Stimulated activated CD8-positive, alpha-beta memory T cell treated with anti-CD3 and anti-CD28 coated beads, Interleukin-7, amount 100 ng/mL, for 4 hours (primary cell): ENCODE results near the gene ZC3H18.

Source experiments
- DNase-seq, 2 donors: peaks; one replicate each; pipeline ENCODE4 v3.0.0-alpha.2; 2020; ENCODE audit warnings: low read depth in 2 of 2

ZC3H18 gene

DNA sequence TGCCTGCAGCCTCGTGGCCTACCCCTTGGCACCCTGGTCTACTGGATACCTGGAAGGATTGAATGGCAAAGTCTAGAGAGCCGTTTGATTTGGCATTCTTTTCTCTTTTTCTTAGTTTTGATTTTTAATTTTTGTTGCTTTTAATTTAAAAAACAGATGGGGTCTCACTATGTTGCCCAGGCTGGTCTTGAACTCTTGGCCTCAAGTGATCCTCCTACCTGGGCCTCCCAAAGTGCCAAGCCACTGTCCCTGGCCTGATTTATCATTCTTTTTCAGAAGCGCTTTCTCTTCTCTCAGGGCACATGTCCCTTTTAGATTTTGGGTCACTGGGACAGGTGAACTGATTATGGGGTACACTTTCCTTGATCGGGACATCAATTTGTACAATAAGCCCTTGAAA, 10.8 kb downstream of the ZC3H18 start:
- DNase-seq = no peak

GRCh38 chr16:88582912-88583575, 12.8 kb downstream of the ZC3H18 start:
- no peak for DNase-seq

- DNase-seq = no peak
Measured at GRCh38 chr16:88584676-88585075, 14.5 kb downstream of the ZC3H18 start.

DNA sequence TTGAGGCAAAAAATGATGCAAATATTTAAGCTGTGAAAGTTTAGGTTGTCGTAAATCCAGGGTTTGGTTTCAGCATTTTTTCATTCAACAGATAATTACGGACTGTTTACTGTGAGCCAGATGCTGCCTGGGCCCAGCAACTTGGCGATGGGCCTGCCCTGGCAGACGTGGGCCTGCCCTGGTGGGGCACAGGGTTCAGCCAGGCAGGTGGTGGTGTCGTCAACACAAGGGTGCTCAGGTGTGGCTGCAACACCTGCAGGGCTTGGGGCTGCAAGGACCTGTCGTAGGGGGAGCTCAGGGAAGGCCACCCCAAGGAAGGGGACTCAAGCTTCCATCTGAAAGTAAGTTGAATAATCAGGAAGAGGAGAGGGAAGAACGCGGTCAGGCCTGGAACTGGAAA, 15.1 kb downstream of the ZC3H18 start:
- no peak for DNase-seq

DNA sequence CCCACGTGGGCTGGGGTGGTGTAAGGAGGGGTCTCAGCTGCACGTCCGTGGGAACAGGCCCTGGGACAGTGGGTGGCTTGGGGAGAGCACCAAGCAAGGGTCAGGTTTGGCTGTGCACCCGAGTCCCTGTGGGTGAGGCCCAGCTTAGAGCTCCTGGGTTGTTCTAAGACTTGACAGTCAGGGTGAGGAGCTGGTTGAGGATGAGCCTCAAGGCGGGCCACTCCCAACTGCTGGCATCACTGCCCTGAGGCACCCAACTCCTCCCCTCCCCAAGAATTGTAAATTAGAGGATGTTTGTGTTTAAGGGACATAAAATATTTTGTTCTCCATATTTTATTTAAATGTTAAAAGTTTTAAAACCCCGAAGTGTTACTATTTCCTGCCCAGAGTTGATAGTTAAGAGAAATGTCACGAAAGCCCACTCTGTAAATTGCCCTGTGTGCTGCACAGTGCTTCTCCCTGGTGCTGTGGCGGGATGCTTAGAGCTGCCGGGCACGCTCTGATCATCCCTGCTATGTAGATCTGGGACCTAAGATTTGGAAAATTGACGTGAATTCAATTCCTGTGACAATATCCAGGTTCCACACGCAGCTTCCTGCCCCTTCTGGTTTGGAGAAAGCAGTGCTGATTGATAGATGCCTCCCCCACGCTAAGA, 15.9 kb downstream of the ZC3H18 start:
- DNase-seq = no peak

GRCh38 chr16:88588148-88588547, 17.9 kb downstream of the ZC3H18 start:
- no peak for DNase-seq

DNA sequence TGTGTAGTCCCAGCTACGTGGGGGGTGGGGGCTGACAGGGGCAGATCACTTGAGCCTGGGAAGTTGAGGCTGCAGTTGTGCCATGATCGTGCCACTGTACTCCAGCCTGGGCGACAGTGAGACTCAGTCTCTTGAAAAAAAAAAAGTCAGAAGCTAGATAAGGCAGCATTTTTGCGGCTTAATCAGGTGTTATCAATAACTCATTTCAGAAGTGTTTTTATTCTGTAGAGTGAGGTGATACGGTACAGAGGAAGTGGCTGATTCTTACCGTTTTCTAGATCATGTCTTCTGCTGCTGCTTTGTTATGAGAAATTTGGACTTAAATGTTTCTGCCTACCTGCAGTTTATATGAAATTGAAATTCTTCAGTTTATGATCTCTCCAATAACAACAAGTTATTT, 18.6 kb downstream of the ZC3H18 start:
- DNase-seq = no peak

DNA sequence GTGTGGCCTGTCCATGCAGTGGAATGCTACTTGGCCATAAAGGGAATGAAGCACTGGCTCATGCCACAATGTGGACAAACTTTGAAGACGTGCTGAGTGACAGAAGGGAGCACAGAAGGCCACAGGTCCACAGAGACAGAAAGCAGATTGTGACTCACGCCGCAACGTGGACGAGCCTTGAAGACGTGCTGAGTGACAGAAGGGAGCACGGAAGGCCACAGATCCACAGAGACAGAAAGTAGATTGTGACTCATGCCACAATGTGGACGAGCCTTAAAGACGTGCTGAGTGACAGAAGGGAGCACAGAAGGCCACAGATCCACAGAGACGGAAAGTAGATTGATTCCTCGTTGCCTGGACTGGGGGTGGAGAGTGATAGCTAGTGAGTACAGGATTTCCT, 19.2 kb downstream of the ZC3H18 start:
- no peak for DNase-seq

GRCh38 chr16:88591577-88592021, 21.4 kb downstream of the ZC3H18 start:
- peak; percentile 18 to 43 for DNase-seq

- no peak for DNase-seq
Measured at GRCh38 chr16:88593061-88593460, 22.9 kb downstream of the ZC3H18 start.

DNA sequence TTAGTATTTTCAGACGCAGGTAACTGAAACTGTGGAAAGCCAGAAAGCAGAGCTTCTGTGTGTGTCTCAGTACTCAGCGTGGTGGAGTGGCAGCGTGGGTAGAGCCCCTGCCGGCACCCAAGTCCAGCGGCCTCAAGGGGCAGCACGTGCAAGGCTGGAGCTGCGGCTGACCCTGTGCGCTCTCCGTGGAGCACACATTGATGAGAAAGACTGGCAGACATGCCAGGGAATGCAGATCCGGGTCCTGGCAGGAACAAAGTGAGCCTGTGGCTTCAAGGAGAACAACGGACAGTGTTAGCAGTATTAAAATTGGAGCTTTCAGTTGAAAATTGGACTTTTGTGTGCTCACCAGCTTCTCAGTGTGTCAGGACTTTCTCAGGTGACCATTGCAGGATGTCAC, 23.3 kb downstream of the ZC3H18 start:
- no peak for DNase-seq

- DNase-seq = no peak
Measured at GRCh38 chr16:88593910-88594309, 23.7 kb downstream of the ZC3H18 start.

DNA sequence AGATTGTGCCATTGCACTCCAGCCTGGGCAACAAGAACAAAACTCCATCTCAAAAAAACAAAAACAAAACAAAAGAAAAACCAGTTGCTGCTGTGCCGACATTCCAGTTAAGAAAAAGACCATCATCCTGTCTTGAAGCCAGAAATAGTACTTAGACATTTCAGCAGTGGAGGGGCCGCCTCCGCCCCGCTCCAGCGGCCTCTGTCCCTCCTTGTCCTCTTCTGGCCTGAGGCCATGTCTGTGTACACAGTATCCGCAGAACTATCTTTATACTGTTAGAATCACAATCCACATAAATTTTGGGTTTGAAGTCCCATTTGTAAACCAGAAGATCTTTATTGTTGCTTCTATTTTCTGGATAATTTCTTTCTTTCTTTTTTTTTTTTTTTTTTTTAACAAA, 24.9 kb downstream of the ZC3H18 start:
- DNase-seq = no peak

DNA sequence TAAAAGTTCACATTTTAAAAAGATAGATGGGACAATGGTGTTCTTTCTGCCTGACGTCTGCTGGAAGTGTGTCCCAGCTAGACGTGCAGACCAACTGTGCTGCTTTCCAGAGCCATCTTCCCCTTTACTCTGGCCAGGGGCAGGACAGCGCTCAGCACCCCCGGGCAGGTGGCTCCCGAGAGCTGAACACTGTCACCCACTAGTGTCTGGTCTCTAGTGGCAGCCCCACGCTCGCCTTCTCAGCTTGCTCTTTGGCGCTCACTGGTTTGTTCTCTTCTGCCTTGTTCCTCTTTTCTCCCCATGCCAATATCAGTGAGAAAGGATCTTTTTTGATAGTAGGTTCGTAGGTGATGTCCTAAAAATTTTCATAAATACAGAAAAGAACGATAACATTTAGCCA, 25.7 kb downstream of the ZC3H18 start:
- DNase-seq = no peak

DNA sequence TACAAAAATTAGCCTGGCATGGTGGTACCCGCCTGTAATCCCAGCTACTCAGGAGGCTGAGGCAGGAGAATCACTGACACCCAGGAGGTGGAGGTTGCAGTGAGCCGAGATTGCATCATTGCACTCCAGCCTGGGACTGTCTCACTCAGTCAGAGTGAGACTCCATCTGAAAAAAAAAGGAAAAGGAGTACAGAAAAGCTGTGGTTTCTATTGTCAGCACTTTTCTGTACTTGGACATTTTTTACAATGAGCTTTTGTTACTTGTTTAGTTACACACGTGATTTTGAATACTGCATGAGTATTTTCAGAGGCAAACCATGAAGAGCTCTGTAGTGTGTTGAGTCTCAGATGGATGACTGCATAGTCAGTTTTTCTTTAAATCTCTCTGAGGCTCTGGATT, 26.3 kb downstream of the ZC3H18 start:
- DNase-seq = no peak

DNA sequence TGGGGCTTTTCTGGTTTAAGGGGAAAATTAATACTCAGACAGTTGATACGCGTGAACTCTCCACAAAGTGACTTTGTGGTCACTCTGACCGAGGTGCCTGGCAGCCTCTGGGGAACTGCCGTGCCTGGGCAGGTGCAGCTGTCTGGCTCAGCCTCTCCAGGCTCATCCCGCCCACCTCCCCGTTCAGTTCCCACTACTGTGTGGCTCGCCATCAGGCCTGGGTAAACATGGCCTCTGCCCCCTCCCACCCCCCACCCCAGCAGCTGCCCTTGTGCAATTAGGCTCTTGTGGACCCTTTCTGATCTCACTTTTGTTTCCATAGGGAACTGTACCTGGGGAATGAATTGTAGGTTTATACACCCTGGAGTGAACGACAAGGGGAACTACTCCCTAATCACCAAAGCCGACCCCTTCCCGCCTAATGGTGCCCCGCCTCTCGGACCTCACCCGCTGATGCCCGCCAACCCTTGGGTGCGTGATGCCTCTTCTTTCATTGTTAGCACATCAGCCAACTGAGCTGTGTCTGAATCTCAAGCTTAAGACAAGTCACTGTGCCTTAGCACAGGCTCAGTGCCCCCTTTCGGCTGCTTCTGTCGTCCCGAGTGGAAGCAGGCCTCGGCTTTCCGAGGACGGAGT, 27.8 kb downstream of the ZC3H18 start:
- no peak for DNase-seq

- DNase-seq = no peak
Measured at GRCh38 chr16:88599092-88599733, 29.0 kb downstream of the ZC3H18 start.

DNA sequence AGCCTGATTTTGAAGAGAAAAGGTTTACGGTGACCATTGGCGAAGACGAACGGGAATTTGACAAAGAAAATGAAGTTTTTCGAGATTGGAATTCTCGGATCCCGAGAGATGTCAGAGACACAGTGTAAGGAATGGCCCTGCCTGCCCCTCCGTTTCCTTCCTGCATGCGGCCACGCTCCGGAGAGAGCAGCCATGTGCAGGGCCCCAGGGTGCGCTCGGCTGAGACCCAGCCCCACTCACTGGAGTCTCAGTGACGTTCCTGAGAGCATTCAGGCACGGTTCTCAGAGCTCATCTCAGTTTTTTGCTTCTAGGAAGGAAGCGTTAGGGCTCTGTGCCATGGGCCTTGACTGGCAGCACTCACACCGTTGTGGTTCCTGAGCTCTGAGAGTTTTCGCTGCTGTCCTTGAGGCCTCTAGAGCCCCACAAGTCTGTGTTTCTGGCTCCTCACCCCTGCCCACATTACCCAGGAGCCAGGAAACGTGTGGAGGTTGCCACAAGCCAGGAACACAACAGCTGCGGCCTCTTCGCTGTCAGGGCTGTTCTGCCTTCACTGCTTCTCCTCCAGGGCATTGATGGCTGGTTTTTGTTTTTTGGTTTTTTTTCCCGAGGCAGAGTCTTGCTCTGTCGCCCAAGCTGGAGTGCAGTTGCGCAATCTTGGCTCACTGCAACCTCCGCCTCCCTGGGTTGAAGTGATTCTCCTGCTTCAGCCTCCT, 29.8 kb downstream of the ZC3H18 start:
- DNase-seq = no peak

DNA sequence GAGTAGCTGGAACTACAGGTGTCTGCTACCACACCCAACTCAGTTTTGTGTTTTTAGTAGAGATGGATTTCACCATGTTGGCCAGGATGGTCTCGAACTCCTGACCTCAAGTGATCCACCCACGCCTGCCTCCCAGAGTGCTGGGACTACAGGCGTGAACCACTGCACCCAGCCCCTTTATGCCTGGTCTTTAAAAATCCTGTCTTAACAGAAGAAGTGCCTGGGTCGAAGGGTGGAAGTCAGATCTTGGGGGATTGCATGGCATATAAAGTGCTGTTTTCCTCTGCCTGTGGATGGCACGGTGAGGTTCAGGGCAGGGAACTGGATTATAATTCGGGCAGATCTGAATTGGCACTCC, 30.3 kb downstream of the ZC3H18 start:
- DNase-seq = no peak

DNA sequence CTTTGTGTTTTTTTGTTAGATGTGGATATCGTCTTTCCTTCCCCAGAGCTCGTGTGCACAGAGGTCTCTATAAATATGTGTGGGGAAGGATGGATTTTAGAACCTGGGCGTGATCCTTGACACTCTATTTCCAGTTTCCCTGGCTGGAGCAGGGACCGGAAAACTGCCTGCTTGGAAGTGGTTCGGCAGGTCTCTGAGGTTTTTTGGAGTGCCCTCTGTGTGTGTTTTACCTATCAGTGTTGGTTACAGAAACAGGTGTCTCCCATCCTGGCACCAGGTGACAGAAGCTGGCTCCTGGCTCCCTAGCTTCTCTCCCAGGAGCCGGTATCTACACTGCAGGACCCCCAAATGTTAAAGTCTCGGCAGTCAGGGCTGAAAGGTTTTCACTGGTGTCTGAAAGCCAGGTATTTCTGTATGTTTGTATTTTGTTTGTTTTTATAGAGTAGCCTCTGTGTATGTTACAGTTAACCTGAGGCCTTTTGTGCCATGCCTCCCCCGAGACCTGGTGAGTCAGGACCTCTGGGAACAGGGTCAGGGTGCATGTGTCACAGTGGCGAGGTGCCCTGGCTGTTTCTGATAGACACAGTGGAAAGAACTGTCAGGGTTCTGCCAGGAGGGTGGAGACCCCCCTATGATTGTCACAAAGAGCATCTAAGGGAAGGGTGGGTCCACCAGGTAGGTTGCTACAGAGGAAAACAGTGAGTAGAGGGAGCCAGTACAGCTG, 31.3 kb downstream of the ZC3H18 start:
- DNase-seq = no peak

DNA sequence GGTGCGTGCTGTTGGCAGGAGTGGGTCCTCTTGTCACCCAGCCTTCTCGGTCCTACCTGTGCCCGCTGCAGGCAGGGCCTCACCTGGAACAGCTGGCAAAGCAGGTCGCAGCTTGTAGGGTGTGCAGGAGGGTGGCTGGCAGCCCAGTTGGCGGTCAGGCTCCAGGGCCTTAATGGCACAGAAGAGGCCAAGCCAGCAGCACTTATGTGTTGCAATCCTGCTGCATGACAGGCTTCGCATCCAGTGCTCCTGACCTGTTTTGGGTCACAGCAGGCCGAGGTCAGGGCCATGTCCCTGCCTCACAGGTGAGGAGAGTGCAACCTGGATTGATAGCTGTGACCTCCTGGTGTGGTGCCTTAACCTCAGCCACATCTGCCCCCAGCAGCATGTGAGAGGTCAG, 31.9 kb downstream of the ZC3H18 start:
- no peak for DNase-seq
